HG03280 (cell line): ENCODE data around the gene CD3G.
A peak's percentile ranks its signal among the peaks of the same experiment; 100 is the strongest.

Experiments used
- ATAC-seq: cut with Tn5 transposase; IDR thresholded peaks from one replicate; pipeline ENCODE4 v1.9.1; 2021; ENCODE audit warnings: mild to moderate bottlenecking, moderate library complexity; ENCODE audit not compliant: unreplicated experiment

CD3G gene

DNA sequence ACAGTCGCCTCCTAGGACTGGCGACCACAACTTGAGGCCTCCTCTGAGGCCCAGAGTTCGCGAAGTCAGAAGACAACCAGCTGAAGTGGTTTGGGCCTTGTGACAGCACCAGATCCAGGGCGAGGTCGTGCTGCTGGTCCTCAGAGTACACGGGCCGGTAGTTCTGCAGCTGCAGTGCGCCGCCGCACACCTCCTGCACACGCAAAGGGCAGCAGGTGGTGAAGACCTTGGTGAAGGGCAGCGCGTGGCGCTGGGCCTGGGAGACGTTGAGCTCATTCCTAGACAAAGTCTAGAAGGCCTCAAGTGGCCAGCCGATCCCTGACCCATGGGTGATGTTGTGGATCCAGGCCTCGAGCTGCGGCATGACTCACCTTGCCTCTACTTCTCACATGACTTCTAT is 21.4 kb upstream of the CD3G start:
- no peak for ATAC-seq

GRCh38 chr11:118325283-118325682 is 18.9 kb upstream of the CD3G start:
- ATAC-seq = no peak

- ATAC-seq = no peak
Measured at GRCh38 chr11:118328745-118329144, 15.4 kb upstream of the CD3G start.

DNA sequence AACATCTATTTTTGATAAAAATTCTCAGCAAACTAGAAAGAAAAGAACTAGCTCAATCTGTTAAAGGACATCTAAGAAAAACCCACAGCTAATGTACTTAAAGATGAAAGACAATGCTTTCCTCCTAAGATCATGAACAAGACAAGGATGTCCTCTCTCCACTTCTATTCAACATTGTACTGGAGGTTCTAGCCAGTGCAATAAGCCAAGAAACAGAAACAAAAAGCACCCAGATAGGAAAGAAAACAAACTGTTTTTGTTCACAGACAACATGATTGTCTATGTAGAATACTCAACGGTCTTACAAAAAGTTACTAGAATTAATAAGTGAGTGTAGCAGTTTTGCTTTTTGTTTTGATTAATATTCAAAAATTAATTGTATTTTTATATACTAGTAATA is 9.4 kb upstream of the CD3G start:
- ATAC-seq = no peak

- no peak for ATAC-seq
Measured at GRCh38 chr11:118338637-118339061, 5.5 kb upstream of the CD3G start.

DNA sequence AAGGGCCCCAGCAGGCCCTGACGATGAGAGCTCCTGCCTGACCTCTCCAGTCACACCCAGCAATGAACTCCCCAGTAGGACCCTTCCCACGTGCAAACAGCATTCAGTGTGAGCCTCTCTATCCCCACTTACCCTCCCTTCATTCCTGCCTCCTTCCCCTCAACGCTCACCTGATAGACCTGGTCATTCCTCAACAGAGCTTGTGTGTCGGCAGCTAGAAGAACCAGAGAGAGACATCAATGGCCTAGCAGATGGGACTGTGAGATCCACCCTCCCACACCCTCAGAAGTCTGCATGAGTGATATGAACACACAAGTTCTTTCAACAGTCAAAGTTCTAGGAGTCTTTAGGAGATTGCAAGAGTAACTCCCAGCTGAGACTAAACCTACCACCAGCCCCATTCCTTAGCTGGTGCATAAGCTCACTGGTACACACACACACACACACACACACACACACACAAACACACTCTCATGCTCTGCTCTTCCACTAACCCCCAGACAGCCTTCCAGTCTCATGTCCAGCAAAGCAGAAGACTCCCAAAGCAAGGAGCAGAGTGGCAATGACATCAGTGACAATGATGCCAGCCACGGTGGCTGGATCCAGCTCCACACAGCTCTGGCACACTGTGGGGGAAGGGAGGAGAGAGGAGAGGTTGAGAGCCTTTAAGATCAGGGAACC is 4.7 kb upstream of the CD3G start:
- ATAC-seq = no peak

DNA sequence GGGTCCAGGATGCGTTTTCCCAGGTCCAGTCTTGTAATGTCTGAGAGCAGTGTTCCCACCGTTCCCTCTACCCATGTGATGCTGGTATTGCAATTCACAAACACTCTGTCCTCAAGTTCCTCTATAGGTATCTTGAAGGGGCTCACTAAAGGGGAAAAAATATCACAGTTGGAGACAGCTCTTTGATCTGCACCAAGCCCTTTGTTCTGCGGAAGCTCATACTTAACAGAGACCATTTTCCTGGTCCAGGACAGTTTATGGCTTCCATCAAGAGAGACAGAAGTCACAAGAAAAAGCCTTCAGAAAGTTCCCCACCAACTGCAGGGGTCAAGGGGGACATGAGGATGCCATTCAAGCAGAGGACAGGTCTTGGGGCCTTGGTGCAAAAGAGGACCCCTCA is 3.7 kb upstream of the CD3G start:
- ATAC-seq = no peak

DNA sequence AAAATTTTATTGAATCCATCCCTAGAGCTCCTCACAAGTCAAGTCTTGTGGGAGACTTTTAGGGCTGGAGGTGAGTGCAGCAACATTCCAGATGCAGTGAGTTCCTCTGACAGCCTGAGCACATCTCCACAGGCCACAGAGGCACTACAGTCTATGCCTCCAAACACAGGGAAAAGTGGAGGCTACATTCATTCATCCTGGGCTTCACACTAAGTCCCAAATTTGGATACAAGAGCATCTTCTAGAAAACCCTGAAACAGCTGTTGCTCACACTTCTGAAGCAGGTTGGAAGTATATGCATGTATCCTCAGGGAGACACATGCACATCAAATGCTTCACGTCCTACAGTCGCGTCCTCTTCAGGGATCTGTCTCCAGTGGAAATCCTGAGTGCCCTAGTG is 2.9 kb upstream of the CD3G start:
- ATAC-seq = no peak

DNA sequence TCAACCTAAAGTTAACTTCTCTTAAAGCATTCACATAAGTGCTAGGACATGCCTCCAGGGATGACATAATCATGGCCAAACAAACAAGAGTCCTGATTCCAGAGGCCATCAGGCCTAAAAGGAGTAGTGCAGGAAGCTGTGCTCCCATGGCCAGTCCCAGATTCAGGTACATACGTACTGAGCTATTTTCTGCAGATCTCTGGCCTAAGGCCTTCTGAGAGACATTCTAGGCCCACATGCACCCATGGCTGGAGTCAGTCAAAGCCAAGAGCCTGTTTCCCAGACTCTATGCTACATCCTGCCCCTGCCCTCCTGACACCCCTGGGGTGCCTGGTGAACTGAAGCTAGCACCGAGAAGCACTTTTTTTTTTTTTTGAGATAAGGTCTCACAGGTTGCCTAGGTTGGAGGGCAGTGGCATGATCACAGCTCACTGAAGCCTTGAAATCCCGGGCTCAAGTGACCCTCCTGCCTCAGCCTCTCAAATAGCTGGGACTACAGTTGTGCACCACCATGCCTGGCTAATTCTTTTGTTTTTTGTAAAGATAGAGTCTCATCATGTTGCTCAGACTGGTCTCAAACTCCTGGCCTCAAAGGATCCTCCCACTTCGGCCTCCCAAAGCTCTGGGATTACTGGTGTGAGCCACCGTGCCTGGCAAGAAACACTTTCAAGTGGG is 2.2 kb upstream of the CD3G start:
- no peak for ATAC-seq

- ATAC-seq = no peak
Measured at GRCh38 chr11:118342503-118343161, 1.5 kb upstream of the CD3G start, which contains the start of gene CD3D. CD3D (minus strand) TSS chr11:118342705; CDS start chr11:118342607, 98 bp downstream.

DNA sequence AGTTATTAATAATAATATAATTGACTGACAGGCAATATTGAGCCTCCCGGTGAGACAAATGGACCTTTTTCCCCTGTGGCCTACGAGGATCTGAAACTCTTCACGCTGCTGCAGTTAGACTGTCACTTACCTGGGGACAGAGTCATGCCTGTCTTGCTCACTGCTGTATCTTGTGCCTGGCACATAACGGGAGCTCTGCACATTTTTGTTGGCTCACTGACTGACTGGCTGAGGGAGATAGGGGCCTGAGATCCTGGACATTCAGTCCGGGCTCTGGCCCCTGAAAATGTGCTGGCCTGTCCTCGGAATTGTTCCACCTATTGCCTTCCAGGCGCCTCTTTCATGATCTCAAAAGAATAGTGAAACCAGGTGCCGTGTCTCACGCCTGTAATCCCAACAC is 896 bp upstream of the CD3G start:
- no peak for ATAC-seq

- no peak for ATAC-seq
Measured at GRCh38 chr11:118349475-118349874, 5.3 kb downstream of the CD3G start.

GRCh38 chr11:118353084-118353710 is 9.1 kb downstream of the CD3G start:
- no peak for ATAC-seq

DNA sequence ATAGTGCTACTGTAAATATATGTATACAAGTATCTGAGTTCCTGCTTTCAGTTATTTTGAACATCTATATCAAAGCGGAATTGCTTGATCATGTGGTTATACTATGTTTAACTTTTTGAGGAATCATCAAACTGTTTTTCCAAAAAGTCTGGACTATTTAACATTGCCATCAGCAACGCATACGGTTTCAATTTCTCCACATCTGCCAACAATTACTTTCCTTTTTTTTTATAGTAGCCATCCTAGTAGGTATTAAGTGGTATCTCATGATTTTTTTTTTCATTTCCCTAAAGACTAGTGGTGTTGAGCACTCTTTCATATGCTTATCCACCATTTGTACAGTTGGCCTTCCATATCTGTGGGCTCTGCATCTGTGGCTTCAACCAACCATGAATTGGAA is 13.9 kb downstream of the CD3G start:
- ATAC-seq = no peak

DNA sequence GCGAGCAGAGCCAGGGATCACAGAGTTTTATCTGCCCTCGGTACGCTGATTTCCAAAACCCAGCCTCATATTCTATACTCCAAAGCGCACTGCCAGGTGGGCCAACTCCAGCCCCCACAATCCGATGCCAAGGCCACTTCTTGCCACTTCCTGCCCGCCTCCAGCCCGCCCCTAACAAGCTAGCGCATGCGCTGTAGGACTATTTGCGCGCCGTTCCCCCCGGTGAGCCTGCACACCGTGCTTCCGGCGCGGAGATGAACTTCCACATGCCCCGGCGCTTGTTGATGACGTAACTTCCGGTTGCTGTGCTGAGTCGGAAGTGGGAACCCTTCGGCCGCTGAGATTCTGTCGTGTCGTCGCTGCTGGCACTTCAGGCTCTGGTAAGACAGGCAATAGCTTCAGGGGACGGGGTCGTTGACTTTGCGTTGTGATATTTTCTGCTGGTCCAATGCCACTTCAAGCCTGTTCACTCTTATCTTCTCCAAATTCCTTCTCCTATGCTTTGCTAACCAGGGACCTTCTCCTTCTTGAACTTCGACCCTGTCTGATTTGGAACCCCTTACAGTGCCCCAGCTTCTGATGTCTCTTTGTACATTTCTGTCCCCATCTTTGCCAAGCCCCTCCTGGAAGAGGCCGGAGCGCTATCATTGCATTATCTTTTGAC is 15.3 kb downstream of the CD3G start, which contains the start of gene UBE4A:
Gene UBE4A, plus strand, starts transcription at position 306 of the 664 bp plus-strand sequence. CDS start 5,481 bp downstream, outside the sequence.
- ATAC-seq = peak; percentile 97

DNA sequence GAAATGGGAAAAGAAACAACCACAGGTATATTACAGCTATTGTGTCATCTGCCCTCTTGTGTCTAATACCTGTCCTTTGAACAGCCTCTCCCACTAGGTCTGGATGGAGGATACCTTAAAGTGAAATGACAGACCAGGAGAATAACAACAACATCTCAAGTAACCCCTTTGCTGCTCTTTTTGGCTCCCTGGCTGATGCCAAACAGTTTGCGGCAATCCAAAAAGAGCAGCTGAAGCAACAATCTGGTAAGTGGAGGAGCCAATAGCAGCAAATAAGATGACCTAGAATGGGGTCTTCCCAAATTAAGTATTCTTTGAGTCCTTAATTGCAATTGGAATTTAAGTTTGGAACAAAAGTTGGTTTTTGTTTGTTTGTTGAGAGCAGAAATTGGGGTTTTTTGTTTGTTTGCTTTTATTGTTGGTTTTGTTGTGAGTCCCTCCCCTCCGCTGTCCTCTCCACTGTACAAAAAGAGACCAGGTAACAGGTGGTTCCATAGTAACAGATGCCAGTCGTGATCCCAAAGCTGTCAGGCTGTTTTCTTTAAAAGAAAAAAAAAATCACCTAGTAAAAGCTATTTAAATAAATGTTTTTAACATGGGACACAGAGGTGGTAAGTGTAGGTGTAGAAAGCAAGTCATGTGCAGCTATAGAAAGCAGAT is 20.9 kb downstream of the CD3G start:
- ATAC-seq = no peak

- ATAC-seq = no peak
Measured at GRCh38 chr11:118366287-118366686, 22.1 kb downstream of the CD3G start.

DNA sequence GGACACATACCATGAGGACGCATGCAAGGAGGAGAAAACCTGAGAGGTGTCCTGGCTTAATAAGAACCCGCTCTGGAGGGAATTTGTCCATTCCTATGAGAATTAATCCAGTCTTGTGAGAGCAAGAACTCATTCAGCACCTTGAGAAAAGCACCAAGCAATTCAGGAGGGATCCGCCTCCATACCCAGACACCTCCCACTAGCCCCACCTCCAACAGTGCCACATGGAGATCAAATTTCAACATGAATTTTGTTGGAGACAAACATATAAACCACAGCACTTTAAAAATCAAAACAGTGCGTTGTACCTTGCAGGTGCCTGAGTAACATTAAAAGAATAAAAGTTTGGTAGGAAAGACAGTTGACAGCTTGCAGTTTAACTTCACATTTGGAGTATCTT is 26.6 kb downstream of the CD3G start:
- ATAC-seq = no peak

DNA sequence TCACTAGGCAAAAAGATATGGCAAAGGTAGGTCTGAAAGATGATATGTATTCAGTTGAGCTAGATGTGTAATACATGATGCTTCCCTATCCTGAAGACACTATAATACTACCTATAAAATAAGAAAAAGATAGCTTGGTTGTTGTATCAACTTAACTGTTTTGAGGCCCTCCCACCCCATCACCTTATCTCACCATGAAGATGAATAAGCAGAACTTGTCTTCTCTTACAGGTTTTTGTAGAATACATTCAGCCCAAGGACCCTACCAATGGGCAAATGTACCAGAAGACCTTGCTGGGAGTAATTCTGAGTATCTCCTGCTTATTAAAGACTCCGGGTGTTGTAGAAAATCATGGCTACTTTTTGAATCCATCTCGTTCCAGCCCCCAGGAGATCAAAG is 29.1 kb downstream of the CD3G start:
- no peak for ATAC-seq

- no peak for ATAC-seq
Measured at GRCh38 chr11:118373871-118374270, 29.7 kb downstream of the CD3G start.
